KBM-7 (cell line): Measurements from ENCODE around the gene VCL.
A peak's percentile ranks its signal among the peaks of the same experiment; 100 is the strongest.
"Not testable (repeated sequence)": the region's sequence is repeated elsewhere in the genome, so short reads cannot be mapped to it uniquely, and the experiment has no call there.

Experiments used
- DNase-seq: peaks from one replicate; pipeline ENCODE4 v3.0.0-alpha.2; 2015
- in situ Hi-C: fragments of 300-500 bp; cut with MboI; formaldehyde crosslinking; loops from 2 replicates; pipeline ENCODE4 v1.14.3; 2020; ENCODE audit warnings: low sequenced_read_pairs, low pct_unique_long_range_greater_than_20kb, mixed read lengths

The VCL gene

GRCh38 chr10:73997787-73998622 lies at the start of gene VCL:
Gene VCL, plus strand, starts transcription at chr10:73998116. Its CDS starts 92 bp downstream, at chr10:73998208.
- in situ Hi-C loops = no loop called here
- peak; percentile 95 for DNase-seq

- in situ Hi-C loops = no loop called here
- DNase-seq = no peak
Observed at GRCh38 chr10:73948947-73949633, 48.8 kb upstream of the VCL start.

GRCh38 chr10:73950155-73950948 lies 47.6 kb upstream of the VCL start:
- in situ Hi-C loops = no loop called here
- DNase-seq = no peak

DNA sequence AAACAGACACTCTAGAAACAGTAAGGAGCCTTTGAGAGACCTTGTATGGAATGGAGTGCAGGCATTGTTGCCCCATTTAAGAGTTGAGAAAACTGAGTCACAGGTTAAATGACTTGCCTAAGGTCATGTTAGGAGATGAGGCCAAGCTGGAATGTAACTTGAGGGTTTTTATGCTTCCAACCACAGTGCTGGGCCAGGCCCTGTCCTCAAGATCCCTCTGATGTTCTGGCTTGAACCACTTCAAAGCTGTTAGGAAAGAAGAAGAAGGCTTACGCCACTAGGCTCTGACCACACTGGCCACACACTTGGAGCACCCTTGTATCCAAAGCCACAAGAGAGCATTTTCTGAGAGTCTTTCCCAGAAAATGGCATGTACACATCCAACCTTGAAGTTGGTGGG lies 44.3 kb upstream of the VCL start:
- DNase-seq = peak; percentile 53
- in situ Hi-C loops = no loop called here

GRCh38 chr10:73954737-73955136 lies 43.2 kb upstream of the VCL start:
- in situ Hi-C loops = no loop called here
- DNase-seq = no peak

DNA sequence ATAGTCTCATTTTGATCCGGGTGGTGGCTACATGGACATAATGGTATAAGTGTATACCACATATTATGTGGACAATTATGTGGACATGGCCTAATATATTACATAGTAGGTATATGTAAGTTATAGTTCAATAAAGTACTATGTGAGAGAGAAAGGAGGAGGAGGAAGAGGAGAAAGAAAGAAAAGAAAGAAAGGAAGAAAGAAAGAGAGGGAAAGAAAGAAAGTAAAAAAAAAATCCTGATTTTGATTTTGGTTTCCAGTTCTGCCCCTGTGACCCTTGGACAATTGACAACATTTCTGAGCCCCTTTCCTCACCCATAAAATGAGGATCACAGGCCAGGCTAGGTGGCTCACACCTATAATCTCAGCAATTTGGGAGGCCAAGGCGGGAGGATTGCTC lies 42.2 kb upstream of the VCL start:
- in situ Hi-C loops = no loop called here
- DNase-seq = no peak

DNA sequence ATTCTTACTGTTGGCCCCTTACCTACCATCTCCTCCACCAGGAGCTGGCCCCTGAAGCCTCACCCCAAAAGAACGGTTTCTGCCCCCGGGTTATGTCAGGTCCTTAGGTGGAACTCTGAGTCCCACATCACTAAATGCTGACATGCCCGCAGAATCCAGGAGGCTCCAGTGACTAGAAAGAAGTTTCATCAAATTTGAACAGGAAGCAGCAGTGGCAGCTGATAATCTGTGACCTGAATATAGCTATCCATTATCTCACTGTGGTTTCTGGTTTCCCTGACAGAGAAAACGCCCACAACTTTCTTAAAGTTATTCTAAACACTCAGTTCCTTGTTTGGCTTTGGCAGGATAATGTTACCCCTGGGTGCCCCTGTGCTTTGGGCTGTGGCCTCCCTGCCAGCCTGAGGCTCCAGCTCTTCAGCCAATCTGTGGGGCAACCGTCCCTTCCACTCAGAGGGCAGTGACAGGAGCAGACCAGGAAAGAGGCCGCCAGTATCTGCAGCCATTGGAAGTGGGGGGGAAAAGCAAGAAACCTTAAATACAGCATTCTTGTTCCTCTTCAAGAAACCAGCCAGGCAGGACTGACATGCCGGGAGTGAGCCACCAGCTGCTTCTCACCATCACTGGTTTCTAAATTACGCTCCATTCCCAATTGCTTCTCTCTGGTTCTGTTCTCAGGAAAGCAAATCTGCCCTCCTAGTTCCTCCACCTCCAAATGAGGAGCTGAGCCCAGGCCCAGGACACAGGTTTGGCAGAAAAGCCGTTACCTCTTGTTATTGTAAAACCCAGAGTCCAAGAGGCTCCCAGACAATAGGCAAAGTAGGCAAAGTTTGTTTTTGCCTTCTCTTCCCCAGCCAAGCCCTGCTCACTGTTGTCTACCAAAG lies 41.2 kb upstream of the VCL start:
- in situ Hi-C loops = no loop called here
- DNase-seq = peak; percentile 97

DNA sequence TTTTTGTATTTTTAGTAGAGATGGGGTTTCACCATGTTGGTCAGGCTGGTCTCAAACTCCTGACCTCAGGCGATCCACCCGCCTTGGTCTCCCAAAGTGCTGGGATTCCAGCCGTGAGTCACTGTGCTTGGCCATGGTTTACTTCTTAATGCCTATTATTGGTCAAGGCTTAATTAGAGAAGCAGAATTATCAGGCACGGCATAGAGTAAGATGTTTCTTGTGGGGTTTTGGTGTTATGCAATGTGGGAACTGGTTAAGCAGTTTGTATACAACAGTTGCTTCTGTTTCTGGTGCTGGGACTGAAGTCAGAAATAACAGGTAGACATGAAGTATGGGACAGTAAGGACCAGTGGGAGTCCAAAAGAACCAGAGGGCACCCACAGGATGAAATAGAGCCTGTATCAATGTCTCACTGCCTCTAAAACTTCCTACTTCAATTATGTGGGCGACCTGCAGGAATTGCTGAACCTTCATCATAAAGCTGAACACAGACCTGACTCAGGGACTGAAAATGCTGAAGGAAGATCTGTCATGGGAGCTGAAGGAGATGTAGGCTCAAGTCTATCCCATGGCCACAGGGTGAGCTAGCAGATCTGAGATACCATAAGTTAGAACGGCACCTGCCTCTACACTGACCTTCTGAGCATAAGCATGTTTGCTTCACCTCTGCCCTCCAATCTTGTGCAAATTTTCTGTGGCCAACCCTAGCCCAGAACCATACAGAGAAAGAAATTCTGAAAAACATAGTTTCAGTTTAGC lies 38.3 kb upstream of the VCL start:
- in situ Hi-C loops = no loop called here
- no peak for DNase-seq

GRCh38 chr10:73962386-73962785 lies 35.5 kb upstream of the VCL start:
- DNase-seq = no peak
- in situ Hi-C loops = no loop called here

- in situ Hi-C loops, DNase-seq: not testable (repeated sequence)
Observed at GRCh38 chr10:73963533-73963932, 34.4 kb upstream of the VCL start.

DNA sequence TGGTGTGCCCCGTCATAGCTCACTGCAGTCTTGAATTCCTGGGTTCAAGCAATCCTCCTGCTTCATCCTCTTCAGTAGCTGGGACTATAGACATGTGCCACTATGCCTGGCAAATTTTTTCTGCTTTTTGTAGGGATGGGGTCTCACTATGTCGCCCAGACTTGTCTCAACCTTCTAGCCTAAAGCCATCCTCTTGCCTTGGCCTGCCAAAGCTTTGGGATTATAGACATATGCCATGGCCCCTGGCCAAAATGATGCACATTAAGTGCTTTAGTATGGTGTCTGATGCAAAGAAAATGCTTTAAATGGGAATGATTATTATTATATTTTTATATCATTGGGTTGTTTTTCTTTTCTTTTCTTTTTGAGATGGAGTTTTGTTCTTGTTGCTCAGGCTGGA lies 33.2 kb upstream of the VCL start:
- in situ Hi-C loops = no loop called here
- DNase-seq = no peak

DNA sequence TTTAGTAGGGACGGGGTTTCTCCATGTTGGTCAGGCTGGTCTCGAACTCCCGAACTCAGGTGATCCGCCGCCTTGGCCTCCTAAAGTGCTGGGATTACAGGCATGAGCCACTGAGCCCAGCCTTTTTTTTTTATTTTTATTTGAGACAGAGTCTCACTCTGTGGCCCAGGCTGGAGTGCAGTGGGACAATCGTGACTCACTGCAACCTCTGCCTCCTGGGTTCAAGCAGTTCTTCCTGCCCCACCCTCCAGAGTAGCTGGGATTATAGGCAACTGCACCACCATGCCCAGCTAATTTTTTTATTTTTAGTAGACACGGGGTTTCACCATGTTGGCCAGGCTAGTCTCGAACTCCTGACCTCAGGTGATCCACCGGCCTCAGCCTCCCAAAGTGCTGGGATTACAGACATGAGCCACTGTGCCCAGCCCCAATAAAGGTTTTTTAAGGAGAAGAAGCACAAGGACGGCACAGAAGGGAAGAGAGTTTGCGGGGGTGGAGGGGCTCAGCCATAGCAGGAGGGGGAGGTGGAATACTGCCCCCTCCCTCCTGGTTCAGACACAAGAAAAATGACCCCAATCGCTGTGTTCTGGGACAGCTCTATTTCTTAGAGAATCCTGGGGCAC lies 32.5 kb upstream of the VCL start:
- DNase-seq, in situ Hi-C loops: not testable (repeated sequence)

DNA sequence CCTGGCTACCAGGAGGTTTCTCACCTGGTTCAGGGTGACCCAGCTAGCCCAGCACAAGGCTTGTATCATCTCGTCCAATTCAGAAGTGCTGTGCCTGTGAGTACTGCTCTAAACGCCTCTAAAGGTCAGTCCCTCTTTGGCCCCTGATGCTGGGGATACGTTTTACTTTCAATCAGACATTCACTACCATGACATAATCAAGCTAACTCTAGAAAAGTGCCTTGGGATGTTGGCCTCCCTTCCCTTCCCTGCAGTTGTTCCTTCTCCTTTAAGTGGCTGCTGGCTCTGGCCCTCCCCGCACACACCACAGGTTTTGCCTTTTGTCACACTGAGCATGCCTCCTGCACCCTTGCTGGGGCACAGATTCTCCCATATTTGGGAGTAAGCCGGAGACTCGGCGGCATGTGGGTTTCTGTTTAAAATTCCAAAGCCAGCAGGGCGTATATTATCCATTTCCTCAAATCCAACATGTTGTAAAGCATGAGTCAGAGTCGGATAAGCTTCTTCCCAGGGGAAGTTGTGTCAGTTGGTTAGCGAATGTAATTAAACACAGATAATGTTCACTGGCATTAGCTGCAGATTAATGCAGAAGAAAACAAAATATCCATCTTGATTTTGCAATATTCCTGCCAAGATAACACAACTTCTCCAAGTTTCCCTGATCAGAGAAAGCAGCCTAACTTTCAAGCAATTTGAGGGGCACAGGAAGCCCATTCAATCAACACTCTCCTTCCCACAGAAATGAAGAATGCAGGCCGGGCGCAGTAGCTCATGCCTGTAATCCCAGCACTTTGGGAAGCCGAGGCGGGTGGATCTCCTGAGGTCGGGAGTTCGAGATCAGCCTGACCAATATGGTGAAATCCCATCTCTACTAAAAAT lies 31.8 kb upstream of the VCL start:
- in situ Hi-C loops = no loop called here
- DNase-seq = peak; percentile 68

GRCh38 chr10:73967022-73967429 lies 30.9 kb upstream of the VCL start:
- in situ Hi-C loops = no loop called here
- DNase-seq = no peak

- no peak for DNase-seq
- in situ Hi-C loops = no loop called here
Observed at GRCh38 chr10:73967544-73967943, 30.4 kb upstream of the VCL start.

DNA sequence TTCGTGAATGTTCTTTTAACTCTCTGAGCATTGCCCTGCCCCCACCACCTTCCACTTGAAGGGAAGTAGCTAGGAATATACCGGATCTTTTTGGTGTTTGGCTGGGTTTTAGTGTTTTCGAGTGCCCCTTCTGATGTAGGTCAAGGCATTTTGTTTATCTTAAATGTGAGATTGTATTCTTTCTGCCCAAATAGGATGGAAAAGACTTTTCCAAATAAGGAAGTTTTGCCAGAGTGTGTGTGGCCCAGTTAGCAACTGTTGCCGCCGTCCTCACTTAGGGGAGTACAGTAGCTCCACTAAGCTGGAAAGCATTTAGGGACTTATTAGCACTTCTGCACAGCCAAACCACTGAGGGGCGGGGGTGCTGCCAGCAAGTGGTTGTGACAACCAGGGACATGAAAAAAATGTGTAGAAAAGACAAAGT lies 29.8 kb upstream of the VCL start:
- DNase-seq = no peak
- in situ Hi-C loops = no loop called here
